GM19452 (cell line): Measurements from ENCODE around the gene TRIP6.

Experiments
- ATAC-seq: cut with Tn5 transposase; IDR thresholded peaks from one replicate; pipeline ENCODE4 v1.9.1; 2021; ENCODE audit not compliant: unreplicated experiment

Gene TRIP6

DNA sequence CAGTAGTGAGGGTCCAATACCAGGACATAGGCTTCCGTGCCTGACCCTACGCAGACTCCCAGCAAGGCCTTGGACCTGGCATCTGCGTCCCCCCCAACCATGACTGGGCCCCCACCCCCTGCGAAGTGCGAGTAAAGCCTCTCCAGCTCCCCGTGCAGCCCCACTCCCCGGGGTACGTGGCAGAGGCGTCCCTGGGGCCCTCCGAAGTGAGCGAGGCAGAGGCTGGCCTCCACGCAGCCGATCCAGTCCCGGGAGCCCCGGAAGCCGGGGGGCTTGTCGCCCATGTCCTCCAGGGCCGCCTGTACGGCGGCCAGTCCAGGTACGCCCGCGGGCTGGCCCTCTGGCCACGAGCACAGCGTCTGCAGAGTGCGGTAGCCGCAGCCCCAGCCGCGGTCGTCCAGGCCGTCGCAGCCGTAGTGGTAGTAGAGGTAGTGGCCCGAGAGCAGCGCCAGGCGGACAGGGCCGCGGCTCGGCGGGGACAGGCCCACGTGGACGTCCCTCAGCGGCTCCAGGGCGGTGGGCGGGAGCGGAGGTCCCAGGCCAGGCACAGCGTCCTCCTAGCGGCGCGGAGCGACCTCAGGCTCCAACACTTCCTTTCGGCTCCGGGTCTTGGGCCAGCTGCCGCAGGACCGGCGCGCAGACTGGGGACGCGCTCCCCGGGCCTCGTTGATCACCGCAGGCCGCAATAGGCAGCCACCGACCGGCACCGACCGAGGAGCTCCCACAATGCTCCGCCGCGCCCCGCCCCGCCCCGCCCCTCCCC, 22.0 kb downstream of the TRIP6 start, which contains the start of gene UFSP1:
TSS of gene UFSP1 (minus strand) at position 728 of the 763 bp plus-strand sequence. CDS start at position 284, 444 bp downstream.
- peak; percentile 38 for ATAC-seq

DNA sequence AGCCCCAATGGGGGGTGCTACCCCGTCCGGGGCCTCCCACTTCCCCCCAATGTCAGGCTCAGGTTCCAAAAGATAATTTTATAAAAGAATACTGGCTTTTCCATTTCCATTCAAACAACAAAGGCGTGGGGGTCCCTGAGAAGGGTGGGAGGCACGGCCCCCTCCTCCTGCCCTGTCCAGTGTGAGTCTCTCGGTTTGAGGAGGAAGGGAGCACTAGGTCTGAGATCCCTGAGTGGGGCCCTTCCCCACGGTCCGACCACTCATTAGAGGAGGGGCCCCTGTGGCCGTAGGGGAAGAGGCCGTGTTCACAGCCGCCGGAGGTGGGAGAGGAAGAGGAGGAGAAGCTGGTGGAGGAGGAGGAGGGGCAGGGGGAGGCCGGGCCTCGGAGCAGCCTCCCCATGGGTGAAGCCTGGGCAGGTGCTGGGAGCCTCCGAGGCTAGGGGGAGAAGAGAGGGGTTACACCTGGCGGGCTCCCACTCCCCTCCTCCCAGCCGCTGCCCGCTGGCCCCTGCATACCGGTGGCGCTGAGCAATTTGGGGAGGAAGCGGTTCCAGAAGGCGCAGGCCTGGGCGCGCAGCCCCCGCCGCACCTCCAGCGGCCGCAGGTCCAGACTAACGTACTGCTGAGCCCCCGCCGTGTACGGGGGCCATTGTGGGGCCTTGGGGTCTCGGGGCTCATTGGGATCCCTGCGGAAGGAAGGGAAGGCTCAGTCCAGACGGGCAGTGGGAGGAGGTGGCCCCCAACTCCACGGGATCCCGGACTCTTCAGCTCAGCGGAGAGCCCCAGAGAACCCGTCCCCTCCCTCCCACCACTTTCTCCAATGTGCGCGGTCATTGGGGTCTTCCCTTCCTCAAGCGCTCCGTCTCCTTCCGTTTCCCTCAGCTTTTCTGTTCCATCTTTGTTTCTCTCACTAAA, 23.7 kb downstream of the TRIP6 start:
- no peak for ATAC-seq

DNA sequence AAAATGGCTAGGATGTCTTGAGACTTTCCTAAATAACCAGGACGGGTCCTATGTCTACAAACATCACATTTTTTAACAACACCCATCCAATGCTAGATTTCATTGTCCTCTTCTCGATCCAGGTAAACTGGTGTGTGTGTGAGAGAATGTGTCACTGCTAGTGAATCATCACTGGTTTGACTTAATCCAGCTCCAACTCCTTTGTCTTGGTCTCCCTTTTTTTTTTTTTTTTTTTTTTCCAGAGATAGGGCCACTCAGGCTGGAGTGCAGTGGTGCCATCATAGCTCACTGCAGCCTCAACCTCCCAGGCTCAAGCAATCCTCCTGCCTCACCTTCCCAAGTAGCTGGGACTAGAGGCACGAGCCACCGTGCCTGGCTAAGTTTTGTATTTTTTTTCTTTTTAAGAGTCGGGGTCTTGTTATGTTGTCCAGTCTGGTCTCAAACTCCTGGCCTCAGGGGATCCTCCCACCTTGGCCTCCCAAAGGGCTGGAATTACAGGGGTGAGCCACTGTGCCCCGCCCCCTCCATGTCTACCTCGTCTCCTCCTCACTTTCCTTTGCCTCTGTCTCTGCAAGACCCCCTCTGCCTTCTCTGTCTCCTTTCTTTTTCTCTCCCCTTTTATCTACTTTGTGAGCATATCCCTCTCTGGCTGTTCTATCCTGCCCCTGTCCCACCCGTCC, 24.5 kb downstream of the TRIP6 start:
- ATAC-seq, result no peak

DNA sequence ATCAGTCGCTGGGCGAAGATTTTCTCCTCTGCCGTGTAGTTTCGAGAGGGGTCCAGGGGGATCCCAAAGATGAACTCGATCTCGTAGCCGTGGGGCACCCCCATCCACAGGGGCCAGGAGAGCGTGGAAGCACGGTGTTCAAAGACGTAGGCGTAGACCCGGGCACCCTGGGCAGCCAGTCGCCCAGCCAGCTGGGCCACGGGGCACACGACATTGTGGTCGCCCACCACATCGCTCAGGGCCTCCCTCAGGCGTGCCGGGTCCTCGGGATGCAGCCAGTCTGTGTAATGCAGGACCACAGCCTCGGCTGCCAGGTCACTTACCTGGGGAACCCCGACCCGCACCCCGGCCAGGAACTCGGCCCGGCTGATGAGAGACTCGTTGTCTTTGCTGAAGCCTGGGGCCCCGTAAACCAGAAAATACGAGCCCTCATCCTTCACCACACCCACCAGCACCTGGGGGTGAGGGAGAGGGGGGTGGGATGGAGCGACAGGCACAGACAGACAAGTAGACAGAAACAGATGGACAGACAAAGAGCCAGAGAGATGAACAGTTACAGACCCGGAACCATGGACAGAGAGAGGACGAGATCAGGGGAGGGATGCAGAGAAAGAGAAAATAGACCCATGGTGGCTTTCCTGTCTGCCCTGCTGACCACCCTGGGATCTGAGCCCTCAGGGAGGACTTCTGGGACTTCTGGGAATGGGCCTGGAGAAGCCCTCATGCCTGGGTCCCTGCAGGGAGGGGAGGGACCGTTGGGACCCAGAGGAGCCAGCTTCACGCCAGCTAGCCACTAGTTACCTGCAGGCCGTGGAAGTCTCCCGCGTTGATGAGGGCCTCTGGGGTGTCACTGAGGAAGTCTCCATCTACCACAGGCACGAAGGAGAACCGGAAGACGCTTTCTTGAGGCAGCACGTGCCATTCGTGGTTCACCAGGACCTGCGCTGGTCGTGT, 25.5 kb downstream of the TRIP6 start:
- no peak for ATAC-seq

DNA sequence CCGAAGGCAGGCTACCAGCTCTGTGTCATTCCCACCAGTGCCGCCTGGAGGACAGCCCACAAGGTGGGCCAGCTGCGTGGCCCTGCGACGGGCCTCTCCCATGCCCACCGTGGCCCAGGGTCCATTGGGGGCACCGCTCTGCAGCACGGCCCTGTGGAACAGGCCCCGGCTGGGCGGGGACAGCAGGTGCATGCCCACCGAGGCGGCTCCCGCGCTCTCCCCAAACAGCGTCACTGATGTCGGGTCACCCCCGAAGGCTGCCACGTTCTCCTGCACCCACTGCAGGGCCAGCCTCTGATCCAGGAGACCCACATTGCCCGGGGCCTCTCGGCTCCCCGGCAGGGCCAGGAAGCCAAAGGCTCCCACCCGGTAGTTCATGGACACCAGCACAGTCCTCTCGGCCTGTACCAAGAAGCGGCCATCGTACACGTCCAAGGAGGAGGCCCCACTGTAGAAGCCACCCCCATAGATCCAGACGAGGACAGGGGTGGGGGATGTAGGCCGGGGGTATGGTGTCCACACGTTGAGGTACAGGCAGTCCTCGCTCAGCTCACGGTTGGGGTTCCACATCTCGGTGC, 26.2 kb downstream of the TRIP6 start:
- no peak for ATAC-seq

DNA sequence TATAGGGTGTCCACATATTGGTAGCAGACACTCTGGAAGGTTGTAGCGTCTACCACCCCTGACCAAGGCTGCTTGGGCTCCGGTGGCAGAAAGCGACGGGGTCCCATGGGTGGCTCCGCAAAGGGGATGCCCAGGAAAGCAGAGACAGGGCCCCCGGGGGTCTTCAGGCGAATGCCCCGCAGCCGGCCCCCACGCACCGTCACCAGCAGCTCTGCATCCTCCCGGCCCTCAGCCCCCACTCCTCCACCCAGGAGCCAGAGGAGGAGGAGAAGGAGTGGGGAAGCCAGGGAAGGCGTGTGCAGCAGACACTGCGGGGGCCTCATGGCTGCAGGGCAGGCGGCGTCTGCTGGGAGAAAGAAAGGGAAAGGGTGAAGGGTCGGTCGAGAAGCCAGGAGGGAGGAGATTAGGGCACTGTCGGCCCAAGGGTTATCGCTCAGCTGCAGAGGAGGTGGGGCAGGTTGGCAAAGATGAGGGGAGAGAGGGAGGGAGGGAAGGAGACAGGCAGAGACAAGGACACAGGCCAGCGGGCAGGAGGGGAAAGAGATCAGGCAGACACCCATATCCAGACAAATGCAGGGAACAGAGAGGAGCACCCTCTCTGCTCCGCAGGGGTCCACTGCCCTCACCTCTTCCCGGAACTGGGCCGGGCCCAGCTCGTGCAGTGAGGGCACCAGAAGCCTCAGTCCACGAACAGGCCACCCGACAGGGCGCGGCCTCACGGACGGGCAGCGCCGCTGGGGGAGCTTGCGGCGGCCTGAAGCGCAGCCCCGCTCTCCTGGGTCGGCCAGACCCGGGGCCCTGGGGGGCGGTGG, 26.9 kb downstream of the TRIP6 start:
- no peak for ATAC-seq

DNA sequence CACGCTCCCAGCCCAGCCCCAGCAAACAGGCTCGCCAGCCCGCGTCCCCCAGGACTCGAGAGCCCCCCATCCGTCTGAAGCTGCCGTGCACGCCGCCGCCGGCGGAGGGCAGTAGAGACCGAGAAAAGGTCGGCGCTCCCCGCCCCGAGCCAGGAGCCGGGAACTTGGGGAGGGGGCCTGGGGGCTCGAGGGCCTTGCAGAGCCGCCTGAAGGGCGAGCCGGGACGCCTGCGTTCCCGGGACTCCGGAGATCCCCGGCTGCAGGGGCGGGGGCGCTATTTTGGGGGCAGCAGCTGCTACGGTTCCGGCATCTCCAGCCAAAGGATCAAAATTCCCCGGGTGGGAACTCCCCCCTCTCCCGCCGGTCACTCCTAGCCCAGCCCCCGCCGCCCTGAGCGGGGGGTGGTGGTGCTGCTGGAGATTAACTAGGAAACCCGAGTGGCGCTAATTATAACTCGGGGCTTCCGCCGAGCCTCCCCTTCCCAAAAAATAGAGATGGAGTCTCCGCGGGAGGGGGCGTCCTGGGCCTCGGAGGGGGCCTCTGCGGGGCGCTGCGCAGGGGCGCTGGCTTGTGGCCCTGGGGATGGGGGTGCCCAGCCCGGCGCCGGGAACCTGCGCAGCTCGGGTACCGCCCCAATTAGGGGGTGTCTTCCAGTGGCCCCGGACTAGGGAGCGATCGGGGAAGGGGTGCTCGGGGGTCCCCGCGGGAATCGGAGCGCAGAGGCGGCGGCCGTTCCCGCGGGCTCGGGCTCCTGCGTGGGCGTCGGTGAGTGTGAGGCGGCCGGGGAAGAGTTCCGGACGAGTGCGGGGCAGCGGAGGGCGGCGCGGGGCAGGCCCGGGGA, 27.9 kb downstream of the TRIP6 start:
- ATAC-seq, result no peak

DNA sequence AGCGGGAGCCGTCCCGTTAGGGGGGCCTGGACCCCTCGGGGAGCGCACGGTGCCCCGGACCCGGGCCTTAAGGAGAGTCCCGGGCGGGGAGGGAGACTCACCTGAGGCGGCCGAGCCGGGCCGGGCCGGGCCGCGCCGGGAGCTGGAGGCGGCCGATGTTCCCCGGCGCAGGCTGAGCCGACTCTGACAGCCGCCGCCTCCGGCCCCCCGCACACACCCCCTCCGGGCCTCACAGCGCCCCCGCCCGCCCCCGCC, 28.4 kb downstream of the TRIP6 start, which contains the start of gene ACHE:
TSS of gene ACHE (minus strand) at position 188 of the 255 bp plus-strand sequence. CDS start 1,656 bp downstream, outside the sequence.
- no peak for ATAC-seq

DNA sequence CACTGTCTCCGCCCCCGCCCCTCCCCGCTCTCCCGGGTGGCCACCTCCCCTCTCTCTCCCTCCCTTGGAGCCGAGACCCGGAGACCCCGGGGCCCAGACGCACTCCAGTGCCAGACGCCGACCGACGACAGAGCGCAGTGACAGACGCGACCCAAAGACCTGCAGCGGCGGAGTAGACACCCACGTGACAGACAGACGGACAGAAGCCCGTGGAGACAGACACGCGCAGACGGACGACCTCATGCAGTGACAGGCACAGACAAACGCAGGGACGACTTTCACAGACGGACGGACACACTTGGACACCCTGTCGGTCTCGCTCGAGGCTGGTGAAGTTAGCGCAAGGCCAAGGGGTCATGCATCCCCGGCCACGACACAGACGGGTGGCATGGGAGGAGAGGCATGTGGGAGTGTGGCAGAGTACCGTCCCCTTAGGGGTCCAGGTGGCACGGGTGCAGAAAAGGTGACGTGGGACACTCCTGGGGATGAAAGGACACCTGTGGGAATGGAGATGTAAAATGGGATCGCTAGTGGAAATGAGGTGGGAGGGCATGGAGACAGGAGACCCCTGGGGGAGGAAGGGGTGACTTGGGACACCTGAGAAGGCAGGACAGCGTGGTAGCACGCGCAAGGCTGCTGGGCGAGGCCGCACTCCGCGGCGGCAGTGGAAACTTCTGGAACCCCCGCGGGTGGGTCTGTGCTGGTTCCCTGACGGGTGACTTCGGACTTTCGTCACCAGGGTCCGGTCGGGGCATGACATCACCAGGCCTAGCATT, 29.0 kb downstream of the TRIP6 start:
- ATAC-seq, result no peak

DNA sequence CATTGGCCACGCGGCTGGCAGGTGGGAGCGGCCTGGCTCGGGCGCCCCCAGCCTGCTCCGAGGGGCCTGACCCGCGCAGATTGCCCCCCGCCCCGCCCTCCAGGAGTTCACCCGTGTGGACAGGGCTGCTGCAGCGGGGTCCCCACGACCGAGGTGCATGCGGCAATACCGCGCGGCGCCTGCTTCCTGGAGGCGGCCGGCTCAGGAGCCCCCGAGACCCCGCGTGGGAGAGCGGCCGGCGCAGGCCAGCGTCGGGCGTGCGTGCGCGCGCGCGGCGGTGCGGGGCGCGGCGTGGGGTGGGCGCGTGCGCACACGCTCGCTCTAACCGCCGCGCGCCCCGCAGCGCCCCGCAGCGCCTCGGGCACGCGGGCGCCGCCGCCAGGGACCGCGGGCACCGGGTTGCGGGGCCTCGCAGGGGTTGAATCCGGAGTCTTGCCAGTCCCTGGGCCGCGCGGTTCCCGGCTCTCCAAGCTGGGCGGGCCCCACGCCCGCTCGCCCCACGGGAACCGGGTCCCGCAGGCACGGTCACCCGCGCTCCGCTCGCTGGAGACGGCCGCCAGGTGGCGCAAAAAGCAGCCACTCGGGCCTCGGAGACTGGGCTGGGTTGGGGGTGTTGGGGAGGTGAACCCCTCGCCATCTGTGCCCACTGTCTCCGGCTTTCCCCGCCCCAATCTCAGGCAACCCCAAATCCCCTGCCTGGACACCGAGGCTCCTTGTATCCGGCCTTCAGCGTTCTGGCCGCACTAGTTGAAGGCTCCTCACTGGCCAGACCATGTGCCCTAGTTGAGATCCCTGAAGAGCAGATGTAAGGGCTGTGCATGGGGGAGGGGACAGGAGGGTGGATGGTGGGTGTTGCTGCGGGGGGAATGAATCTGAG, 29.8 kb downstream of the TRIP6 start:
- ATAC-seq, result no peak

DNA sequence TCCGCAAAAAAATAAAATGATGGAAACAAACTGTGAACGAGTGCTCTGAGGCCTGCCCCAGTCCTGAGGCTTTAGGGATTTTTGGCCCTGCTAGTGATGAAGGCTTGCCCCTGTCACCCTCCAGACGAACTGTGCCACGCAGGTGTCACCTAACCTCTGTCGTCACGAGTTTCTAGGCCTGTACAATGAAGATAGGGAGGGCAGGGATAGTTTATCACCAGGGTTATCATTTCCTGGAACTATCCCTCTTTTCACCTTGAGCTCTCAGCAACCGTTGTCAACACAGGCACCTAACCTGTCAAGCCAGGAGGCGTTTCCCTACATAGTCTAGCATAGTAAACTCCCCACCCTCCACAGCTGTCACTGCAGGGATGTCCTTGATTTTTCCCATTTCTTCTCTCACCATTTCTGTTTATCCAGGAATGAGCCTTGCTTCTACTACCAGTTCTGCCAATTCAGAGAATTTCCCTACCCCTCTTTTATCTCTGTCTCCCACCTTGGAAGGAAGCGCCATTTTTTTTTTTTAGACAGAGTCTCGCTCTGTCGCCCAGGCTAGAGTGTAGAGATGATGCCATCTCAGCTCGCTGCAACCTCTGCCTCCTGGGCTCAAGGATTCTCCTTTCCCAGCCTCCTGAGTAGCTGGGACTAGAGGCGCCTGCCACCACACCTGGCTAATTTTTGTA, 30.7 kb downstream of the TRIP6 start:
- no peak for ATAC-seq

DNA sequence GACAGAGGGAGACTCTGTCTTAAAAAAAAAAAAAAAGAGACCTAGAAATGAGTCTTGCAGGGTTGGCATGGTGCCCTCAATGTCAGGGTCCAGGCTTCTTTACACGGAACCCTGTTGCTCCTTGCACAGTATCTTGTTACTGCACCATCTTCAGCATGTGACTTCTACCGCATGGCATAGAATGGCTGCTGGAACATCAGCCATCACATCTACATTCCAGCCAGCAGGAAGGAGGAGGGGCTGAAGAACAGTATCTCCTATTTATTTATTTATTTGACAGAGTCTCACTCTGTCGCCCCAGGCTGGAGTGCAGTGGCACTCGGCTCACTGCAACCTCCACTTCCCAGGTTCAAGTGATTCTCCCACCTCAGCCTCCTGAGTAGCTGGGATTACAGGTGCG, 32.2 kb downstream of the TRIP6 start:
- no peak for ATAC-seq

DNA sequence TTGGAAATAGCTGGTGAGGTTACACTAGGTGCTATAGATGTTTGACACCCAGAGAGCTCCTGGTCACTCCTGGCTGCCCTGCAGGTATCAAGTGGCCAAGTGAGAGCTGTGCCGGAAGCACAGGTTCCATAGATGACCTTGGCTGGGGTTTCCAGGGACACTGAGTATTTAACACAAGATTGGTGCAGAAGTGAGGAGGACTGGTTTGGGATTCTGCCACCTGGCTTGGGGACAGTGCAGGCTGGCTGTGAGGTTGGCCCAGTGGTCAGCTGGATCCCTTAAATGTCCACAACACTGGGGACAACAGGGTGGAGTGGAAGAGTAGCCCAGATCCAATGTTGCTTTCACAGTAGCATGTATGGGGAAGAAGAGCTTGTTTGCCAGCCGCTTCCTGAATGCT, 33.8 kb downstream of the TRIP6 start:
- ATAC-seq, result no peak

DNA sequence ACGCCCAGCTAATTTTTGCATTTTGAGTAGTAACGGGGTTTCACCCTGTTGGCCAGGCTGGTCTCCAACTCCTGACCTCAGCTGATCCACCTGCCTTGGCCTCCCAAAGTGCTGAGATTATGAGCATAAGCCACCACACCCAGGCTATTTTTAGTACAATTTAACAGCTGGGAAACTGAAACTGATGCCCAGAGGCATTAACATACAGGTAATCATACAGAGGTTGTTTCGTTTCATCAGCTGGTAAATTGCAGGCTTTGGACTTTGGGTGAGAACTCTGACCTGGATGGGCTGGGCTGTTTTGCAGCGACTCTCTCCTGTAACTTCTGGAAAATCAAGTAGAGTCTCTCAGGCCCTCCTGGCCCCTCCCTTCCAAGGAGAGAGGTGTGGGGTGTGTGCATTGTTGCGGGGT, 34.7 kb downstream of the TRIP6 start:
- ATAC-seq, result no peak

DNA sequence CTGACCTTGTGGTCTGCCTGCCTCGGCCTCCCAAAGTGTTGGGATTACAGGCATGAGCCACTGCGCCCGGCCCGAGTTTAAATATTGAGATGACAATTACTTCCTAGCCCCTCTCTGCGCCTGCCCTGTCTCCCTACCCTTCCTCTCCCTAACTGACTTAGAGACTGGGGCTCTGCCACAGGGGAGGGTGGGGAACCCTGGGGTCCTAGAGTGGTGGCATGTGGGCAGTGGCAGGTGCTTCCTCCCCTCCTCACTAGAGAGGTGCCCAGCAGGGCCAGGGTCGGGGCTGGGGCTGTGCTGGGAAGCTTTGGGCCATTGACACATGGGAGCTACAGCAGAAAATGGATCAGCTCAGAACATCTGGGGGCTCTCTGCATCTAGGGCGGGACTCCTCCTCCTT, 35.5 kb downstream of the TRIP6 start:
- ATAC-seq, result no peak

DNA sequence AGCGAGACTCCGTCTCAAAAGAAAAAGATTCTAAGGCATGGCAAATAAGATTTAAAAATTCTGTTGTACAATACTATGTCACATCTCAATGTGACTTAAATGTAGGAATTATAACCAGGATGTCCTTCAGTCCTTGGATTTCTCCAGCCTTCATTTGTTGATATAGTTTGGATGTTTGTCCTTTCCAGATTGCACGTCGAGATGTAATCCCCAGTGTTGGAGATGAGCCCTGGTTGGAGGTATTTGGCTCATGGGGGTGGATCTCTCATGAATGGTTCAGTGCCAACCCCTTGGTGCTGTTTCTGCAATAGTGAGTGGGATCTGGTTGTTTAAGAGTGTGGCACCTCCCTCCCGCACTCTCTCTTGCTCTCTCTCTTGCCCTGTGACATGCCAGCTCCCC, 41.3 kb downstream of the TRIP6 start:
- no peak for ATAC-seq
